Esophagus squamous epithelium (tissue), 4 donors: Measurements from ENCODE around the gene POM121C.
"Not testable (repeated sequence)": the region's sequence is repeated elsewhere in the genome, so short reads cannot be mapped to it uniquely, and the experiment has no call there.

ENCODE experiments used
- POLR2A ChIP-seq, 4 donors: fragments of 450-650 bp; IDR thresholded peaks; one replicate each; pipeline ENCODE4 v1.6.1; 2017; ENCODE audit warnings: antibody characterized with exemption in 4 of 4, mild to moderate bottlenecking in 4 of 4, moderate library complexity in 3 of 4
- TF ChIP-seq, protein P1 (sequence below), 6 experiments: fragments of 450-650 bp in 4 of 6; fragments of 200-600 bp in 2 of 6; sonication (generic) in 2 of 6; IDR thresholded peaks; one replicate each; pipeline ENCODE4 v1.5.1; 2016 to 2019; ENCODE audit warnings: antibody characterized with exemption in 6 of 6, mild to moderate bottlenecking in 4 of 6, moderate library complexity in 4 of 6

DNA sequence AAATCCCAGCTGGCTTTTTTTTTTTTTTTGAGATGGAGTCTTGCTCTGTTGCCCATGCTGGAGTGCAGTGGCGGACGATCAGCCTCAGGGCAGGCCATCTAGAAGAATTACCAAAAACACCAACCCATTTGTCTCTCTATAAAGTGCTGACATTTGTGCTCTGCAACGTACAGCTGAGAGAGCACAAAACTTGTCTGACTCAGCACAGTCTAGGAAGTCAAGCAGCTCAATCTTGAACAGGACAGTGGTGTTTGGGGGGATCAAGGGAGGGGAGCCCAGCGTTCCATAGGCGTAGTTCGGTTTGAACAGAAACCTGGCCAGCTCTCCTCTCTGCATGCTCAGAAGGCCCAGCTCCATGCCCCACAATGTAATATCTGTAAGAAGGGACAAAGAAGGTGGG is 92.9 kb downstream of the POM121C start:
- TF ChIP-seq, protein P1, sequence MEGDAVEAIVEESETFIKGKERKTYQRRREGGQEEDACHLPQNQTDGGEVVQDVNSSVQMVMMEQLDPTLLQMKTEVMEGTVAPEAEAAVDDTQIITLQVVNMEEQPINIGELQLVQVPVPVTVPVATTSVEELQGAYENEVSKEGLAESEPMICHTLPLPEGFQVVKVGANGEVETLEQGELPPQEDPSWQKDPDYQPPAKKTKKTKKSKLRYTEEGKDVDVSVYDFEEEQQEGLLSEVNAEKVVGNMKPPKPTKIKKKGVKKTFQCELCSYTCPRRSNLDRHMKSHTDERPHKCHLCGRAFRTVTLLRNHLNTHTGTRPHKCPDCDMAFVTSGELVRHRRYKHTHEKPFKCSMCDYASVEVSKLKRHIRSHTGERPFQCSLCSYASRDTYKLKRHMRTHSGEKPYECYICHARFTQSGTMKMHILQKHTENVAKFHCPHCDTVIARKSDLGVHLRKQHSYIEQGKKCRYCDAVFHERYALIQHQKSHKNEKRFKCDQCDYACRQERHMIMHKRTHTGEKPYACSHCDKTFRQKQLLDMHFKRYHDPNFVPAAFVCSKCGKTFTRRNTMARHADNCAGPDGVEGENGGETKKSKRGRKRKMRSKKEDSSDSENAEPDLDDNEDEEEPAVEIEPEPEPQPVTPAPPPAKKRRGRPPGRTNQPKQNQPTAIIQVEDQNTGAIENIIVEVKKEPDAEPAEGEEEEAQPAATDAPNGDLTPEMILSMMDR (IDR thresholded peaks at IDR 0.05), result not testable (repeated sequence)
- not testable (repeated sequence) for TF ChIP-seq POLR2A (IDR thresholded peaks at IDR 0.05)
